Cardiac muscle cell (in vitro differentiated cells and primary cell): ENCODE data around the gene NRG3. TPM values are rescaled to one million over a fixed set of nuclear protein-coding genes. Genes with fewer than 3 reads are reported as not detected.

ENCODE experiments used
- DNase-seq, 2 donors: peaks; one replicate each; pipeline versions ENCODE4 v3.0.0 to v3.0.0-alpha.2; 2010 to 2017; ENCODE audit warnings: low read depth in 1 of 2, low spot score in 1 of 2
- H3K27ac ChIP-seq: fragments of 200-600 bp; sonication (generic); 2 replicates; pipeline ENCODE4 v1.5.1; 2016
- H3K27me3 ChIP-seq: fragments of 200-600 bp; sonication (generic); 2 replicates; pipeline ENCODE4 v1.6.0; 2016; ENCODE audit warnings: control low read depth
- H3K36me3 ChIP-seq: fragments of 200-600 bp; sonication (generic); 2 replicates; pipeline ENCODE4 v1.5.1; 2016; ENCODE audit warnings: control low read depth
- H3K4me1 ChIP-seq: fragments of 200-600 bp; sonication (generic); 2 replicates; pipeline ENCODE4 v1.8.1; 2017; ENCODE audit warnings: low read depth, mild to moderate bottlenecking, mixed run types
- H3K4me3 ChIP-seq: fragments of 200-600 bp; sonication (generic); 2 replicates; pipeline ENCODE4 v1.5.1; 2016; ENCODE audit warnings: mild to moderate bottlenecking
- H3K9me3 ChIP-seq: fragments of 200-600 bp; sonication (generic); 2 replicates; pipeline ENCODE4 v1.5.1; 2017; ENCODE audit warnings: low read depth, mild to moderate bottlenecking, control low read depth
- polyA plus RNA-seq: library from polyadenylated mRNA; unstranded; fragments of >200 nt; fragmentation: Nextera tagmentation; extraction: Ambion mirVana; gene quantifications from 2 replicates; pipeline ENCODE4 v1.2.1, GENCODE V29; 2016
- total RNA-seq: library from RNA; depleted of rRNA; stranded (reverse); fragments of >200 nt; gene quantifications from 2 replicates; pipeline ENCODE4 v1.2.3, GENCODE V29; 2016
- TF ChIP-seq, protein P1 (sequence below): IDR thresholded peaks from 2 replicates; pipeline ENCODE4 v1.5.1; 2012; ENCODE audit warnings: low read depth, mild to moderate bottlenecking, low read length

The NRG3 gene
- total and polyA plus RNA-seq, 2 experiments from 2014 or later: 0.48 to 0.55 TPM

DNA sequence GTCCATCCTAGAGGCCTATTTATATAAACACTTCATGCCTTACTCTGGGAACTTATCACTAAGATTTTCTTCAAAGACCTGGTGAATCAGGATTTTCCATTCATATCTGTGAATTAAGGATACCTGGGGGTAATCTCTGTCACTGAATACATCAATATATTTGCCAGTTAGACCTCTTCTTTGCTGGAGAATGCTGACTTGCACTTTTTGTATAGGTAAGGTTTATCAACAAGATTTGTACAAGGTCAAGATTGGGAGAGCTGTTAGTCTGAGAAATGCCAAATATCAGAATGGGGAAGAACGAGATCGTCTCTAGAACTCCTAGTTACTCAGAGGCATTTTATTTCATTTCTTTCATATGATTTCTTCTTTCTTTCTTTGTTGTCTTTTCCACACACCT lies 1060.0 kb downstream of the NRG3 start:
- no peak overlapping the region for H3K27ac ChIP-seq
- no peaks in the 10 kb centered on the region for H3K9me3 ChIP-seq
- H3K4me1 ChIP-seq: no peaks in the 10 kb centered on the region
- H3K4me3 ChIP-seq: no peak overlapping the region
- TF ChIP-seq, protein P1, sequence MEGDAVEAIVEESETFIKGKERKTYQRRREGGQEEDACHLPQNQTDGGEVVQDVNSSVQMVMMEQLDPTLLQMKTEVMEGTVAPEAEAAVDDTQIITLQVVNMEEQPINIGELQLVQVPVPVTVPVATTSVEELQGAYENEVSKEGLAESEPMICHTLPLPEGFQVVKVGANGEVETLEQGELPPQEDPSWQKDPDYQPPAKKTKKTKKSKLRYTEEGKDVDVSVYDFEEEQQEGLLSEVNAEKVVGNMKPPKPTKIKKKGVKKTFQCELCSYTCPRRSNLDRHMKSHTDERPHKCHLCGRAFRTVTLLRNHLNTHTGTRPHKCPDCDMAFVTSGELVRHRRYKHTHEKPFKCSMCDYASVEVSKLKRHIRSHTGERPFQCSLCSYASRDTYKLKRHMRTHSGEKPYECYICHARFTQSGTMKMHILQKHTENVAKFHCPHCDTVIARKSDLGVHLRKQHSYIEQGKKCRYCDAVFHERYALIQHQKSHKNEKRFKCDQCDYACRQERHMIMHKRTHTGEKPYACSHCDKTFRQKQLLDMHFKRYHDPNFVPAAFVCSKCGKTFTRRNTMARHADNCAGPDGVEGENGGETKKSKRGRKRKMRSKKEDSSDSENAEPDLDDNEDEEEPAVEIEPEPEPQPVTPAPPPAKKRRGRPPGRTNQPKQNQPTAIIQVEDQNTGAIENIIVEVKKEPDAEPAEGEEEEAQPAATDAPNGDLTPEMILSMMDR: no peak
- DNase-seq: no peak
- no peaks in the 10 kb centered on the region for H3K36me3 ChIP-seq
- no peaks in the 10 kb centered on the region for H3K27me3 ChIP-seq

DNA sequence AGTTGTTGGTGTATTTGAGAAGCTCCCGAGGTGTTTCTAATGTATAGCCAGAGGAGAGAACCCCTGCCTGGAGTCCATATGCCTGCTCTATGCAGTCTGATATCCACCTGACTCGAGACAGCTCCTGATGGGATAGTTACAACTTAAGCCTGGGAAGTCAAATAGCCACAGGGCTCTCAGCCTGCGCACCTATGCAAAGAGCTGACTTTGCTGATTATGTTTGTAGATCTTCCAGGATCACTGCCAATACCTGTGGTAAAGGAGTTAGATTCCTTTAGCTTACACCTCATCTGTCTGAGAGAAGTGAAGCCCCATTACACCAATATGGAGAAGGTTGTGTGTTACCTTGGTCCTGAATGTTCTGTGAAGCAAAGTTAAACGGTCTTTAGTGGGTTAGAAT lies 1063.3 kb downstream of the NRG3 start:
- H3K9me3 ChIP-seq: no peaks in the 10 kb centered on the region
- H3K27ac ChIP-seq: no peak overlapping the region
- TF ChIP-seq, protein P1: no peak
- no peaks in the 10 kb centered on the region for H3K4me1 ChIP-seq
- no peak for DNase-seq
- H3K36me3 ChIP-seq: no peaks in the 10 kb centered on the region
- no peaks in the 10 kb centered on the region for H3K27me3 ChIP-seq
- no peak overlapping the region for H3K4me3 ChIP-seq

DNA sequence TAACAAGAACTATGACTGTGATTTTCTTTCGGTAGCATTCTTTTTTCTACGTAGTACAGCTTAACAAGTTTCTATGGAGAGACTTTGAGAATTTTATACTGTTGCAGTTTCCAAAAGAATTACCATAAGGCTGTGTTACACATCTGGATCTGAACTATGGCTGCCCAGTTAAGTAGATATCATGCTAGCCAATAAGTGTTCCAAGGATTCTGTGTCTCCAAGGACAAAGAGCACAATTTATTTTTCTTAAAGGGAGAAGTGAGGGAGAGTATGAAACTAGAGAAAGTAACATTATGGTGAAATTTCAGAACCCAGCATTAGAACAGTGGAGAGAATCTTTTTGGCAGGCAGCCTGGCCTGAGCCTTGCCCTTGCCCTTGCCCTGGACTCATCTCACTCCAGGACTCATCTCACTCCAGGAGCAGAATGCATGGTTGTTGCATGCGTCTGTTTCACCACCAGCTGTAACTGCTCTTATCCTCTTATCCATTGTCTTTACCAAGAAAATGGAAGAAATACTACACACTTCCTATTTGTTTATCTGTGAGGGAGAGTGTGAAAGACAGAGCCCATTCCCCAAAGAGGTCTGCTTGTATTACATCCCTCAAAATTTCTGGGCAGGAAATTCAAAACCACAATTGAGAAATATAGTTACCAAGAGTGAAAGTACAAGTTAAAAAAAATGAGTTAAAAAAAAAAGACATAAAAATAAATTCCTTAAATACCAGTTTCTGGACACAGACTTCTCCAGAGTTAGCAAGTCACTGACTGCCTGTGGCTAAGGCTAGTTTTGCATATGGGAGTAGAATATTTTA lies 1067.5 kb downstream of the NRG3 start:
- peak in 1 of 2 donors; percentile 91 for DNase-seq

DNA sequence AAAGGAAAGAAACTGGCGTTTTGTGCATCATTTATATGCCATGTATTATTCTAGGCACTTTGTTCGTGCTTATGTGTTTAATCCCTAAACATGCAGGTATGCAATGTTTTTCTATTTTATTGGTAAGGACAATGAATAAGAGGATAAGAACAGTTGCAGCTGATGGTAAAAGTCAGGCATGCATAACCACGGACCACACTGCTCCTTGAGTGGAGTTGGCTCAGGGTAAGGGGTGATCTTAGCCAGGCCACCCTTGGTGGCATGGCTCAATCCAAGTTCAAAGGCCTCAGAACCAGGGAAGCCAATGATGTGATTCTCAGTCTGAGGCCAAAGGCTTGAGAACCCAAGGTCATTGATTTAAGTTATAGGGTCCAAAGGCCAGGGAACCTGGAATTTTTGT lies 1068.1 kb downstream of the NRG3 start:
- no peaks in the 10 kb centered on the region for H3K36me3 ChIP-seq
- no peak overlapping the region for H3K4me3 ChIP-seq
- no peaks in the 10 kb centered on the region for H3K4me1 ChIP-seq
- DNase-seq: peak in 1 of 2 donors; percentile 21
- no peaks in the 10 kb centered on the region for H3K27me3 ChIP-seq
- TF ChIP-seq, protein P1: no peak
- no peaks in the 10 kb centered on the region for H3K9me3 ChIP-seq
- no peak overlapping the region for H3K27ac ChIP-seq

More for the DNA sequence above, 1067.5 kb downstream of the NRG3 start:
- Histone ChIP-seq H3K27ac (no peak overlapping the region), H3K36me3 (no peaks in the 10 kb centered on the region), H3K27me3 (no peaks in the 10 kb centered on the region), H3K4me3 (no peak overlapping the region), H3K4me1 (no peaks in the 10 kb centered on the region), H3K9me3 (no peaks in the 10 kb centered on the region)
- TF ChIP-seq, protein P1: no peak

DNA sequence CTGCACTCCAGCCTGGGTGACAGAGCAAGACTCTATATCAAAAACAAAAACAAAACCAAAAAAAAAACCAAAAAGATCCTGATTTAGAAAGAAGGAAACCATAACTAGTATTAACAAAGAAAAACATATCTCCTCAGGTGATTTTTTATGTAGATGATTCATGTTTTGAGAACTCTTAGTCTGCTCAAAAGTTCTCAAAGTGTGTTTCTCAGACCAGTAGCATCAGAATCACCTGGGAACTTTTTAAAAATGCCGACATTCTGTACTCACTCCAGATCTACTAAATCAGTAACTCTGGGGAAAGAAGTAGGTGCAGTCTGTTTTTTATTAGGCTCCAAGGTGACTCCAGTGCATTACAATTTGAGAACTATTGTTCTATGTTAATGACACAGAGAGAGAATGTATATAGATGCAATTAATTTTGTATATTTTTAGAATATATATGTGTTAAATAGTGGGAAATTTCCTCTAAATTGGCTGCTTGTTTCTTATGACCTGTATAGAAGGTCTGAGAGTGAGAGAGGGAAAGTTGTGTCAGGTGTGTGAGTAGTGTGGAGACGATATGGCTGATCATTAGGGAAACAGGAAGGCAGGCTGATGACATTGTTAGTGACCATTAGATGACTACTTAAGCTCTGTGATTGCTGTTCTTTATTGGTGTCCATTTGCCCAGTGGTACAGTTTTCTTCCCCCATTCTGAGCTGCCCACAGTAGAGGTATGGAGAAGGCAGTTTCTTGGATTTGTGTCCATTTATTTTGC lies 1075.0 kb downstream of the NRG3 start:
- no peak overlapping the region for H3K4me3 ChIP-seq
- H3K27ac ChIP-seq: no peak overlapping the region
- no peaks in the 10 kb centered on the region for H3K4me1 ChIP-seq
- H3K36me3 ChIP-seq: no peaks in the 10 kb centered on the region
- H3K9me3 ChIP-seq: no peaks in the 10 kb centered on the region
- no peaks in the 10 kb centered on the region for H3K27me3 ChIP-seq
- TF ChIP-seq, protein P1: no peak
- DNase-seq: no peak
